Loucy (cell line): Measurements from ENCODE around the gene SMTNL2.

Experiments
- H2AFZ ChIP-seq: fragments of 200-600 bp; sonication (generic); 2 replicates; pipeline ENCODE4 v1.6.0; 2016; ENCODE audit warnings: antibody characterized with exemption, mild to moderate bottlenecking, low read length, moderate library complexity
- H3F3A ChIP-seq: fragments of 200-600 bp; 2 replicates; pipeline ENCODE4 v1.6.0; 2016; ENCODE audit warnings: antibody characterized with exemption, low read depth, mild to moderate bottlenecking
- H3K27me3 ChIP-seq: fragments of 200-600 bp; sonication (generic); 2 replicates; pipeline ENCODE4 v1.6.1; 2014; ENCODE audit warnings: low read length, mild to moderate bottlenecking; ENCODE audit not compliant: insufficient read depth, poor library complexity, severe bottlenecking
- H3K36me3 ChIP-seq: fragments of 200-600 bp; sonication (generic); 2 replicates; pipeline ENCODE4 v1.6.1; 2016; ENCODE audit warnings: low read length; ENCODE audit not compliant: insufficient read depth
- H3K4me1 ChIP-seq: fragments of 200-600 bp; sonication (generic); 2 replicates; pipeline ENCODE4 v1.5.1; 2014; ENCODE audit warnings: low read length, mild to moderate bottlenecking; ENCODE audit not compliant: insufficient read depth, poor library complexity, severe bottlenecking
- H3K4me2 ChIP-seq: fragments of 200-600 bp; sonication (generic); 2 replicates; pipeline ENCODE4 v1.6.0; 2014; ENCODE audit warnings: antibody characterized with exemption, low read length, low read depth, mild to moderate bottlenecking; ENCODE audit not compliant: poor library complexity, severe bottlenecking
- H3K4me3 ChIP-seq: fragments of 200-600 bp; sonication (generic); 2 replicates; pipeline ENCODE4 v1.5.1; 2014; ENCODE audit warnings: low read length, mild to moderate bottlenecking, mixed read lengths; ENCODE audit not compliant: poor library complexity, severe bottlenecking
- H3K79me2 ChIP-seq: fragments of 200-600 bp; sonication (generic); 2 replicates; pipeline ENCODE4 v1.6.1; 2014; ENCODE audit warnings: low read length; ENCODE audit not compliant: insufficient read depth
- H3K9ac ChIP-seq: fragments of 200-600 bp; sonication (generic); 2 replicates; pipeline ENCODE4 v1.6.0; 2014; ENCODE audit warnings: mild to moderate bottlenecking, low read depth, low read length, moderate library complexity; ENCODE audit not compliant: poor library complexity, severe bottlenecking
- H3K9me2 ChIP-seq: fragments of 200-600 bp; sonication (generic); replicated peaks from 2 replicates; pipeline ENCODE4 v1.6.1; 2016; ENCODE audit warnings: low read depth, low read length, mixed read lengths
- H3K9me3 ChIP-seq: fragments of 200-600 bp; sonication (generic); 2 replicates; pipeline ENCODE4 v1.6.1; 2014; ENCODE audit warnings: mild to moderate bottlenecking, antibody characterized with exemption, low read length, low read depth; ENCODE audit not compliant: insufficient read depth
- H4K20me1 ChIP-seq: fragments of 200-600 bp; sonication (generic); 2 replicates; pipeline ENCODE4 v1.6.0; 2014; ENCODE audit warnings: antibody characterized with exemption, low read length, mild to moderate bottlenecking; ENCODE audit not compliant: insufficient read depth, poor library complexity, severe bottlenecking
- CTCF ChIP-seq: fragments of 200-600 bp; sonication (generic); conservative IDR thresholded peaks from 2 replicates; pipeline ENCODE4 v1.5.1; 2014; ENCODE audit warnings: mild to moderate bottlenecking, antibody characterized with exemption, low read length
- EZH2phosphoT487 ChIP-seq: fragments of 200-600 bp; IDR thresholded peaks from 2 replicates; pipeline ENCODE4 v1.6.1; 2018; ENCODE audit warnings: antibody characterized with exemption, mild to moderate bottlenecking, moderate library complexity, borderline replicate concordance

The SMTNL2 gene

GRCh38 chr17:4596636-4597380 is 12.5 kb downstream of the SMTNL2 start:
- TF ChIP-seq CTCF = no peak
- TF ChIP-seq EZH2phosphoT487 = no peak
- Histone ChIP-seq H3K4me2 (no peak overlapping the region), H3F3A (no peaks in the 10 kb centered on the region), H3K27me3 (no peaks in the 10 kb centered on the region), H3K36me3 (no peaks in the 10 kb centered on the region), H3K9ac (no peak overlapping the region), H3K9me2 (no peaks in the 10 kb centered on the region), H2AFZ (no peak overlapping the region), H3K79me2 (no peaks in the 10 kb centered on the region), H3K4me1 (no peaks in the 10 kb centered on the region), H3K4me3 (no peak overlapping the region), H4K20me1 (no peaks in the 10 kb centered on the region), H3K9me3 (no peaks in the 10 kb centered on the region)

- Histone ChIP-seq H3K36me3 (no peaks in the 10 kb centered on the region), H3K79me2 (no peaks in the 10 kb centered on the region), H3K9me3 (no peaks in the 10 kb centered on the region), H3K27me3 (no peaks in the 10 kb centered on the region), H3K4me2 (no peak overlapping the region), H3K9ac (no peak overlapping the region), H3K4me3 (no peak overlapping the region), H3F3A (no peaks in the 10 kb centered on the region), H3K4me1 (no peaks in the 10 kb centered on the region), H3K9me2 (no peaks in the 10 kb centered on the region), H2AFZ (no peak overlapping the region), H4K20me1 (no peaks in the 10 kb centered on the region)
- TF ChIP-seq CTCF = no peak
Observed at GRCh38 chr17:4597975-4598374, 13.6 kb downstream of the SMTNL2 start.

GRCh38 chr17:4598776-4599504 is 14.6 kb downstream of the SMTNL2 start:
- no peak for TF ChIP-seq EZH2phosphoT487
- TF ChIP-seq CTCF = no peak
- no peaks in the 10 kb centered on the region for H3F3A ChIP-seq
- no peaks in the 10 kb centered on the region for H3K27me3 ChIP-seq
- no peaks in the 10 kb centered on the region for H3K9me2 ChIP-seq
- no peaks in the 10 kb centered on the region for H3K36me3 ChIP-seq
- no peaks in the 10 kb centered on the region for H3K4me1 ChIP-seq
- H3K9me3 ChIP-seq = no peaks in the 10 kb centered on the region
- no peak overlapping the region for H2AFZ ChIP-seq
- H3K79me2 ChIP-seq = no peaks in the 10 kb centered on the region
- H3K4me3 ChIP-seq = no peak overlapping the region
- no peak overlapping the region for H3K4me2 ChIP-seq
- H3K9ac ChIP-seq = no peak overlapping the region
- H4K20me1 ChIP-seq = no peaks in the 10 kb centered on the region
